CD4-positive, alpha-beta T cell treated with Interleukin-6 for 4 hours (primary cell): ENCODE measurements around the gene WDR1.

Experiments used
- DNase-seq: peaks from one replicate; pipeline ENCODE4 v3.0.0-alpha.2; 2020; ENCODE audit warnings: mixed read lengths

The WDR1 gene

DNA sequence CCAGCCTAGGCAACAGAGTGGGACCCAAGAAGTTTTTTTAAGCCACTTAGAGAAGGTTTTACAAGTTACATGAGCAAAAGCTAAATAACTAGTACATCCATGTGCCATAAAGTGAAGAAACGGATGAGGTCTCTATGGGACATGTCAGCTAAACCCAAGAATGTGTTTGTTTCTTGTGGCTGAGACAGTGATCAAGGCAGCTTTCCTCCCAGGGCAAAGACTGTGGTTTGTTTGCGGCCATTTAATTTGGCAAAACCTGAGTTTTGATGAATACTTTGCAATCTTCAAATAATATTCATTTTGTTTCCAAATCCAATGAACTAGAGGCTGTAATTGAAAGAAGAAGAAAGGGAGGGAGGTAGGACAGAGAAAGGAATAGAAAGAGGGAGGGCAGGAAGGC, 50.4 kb downstream of the WDR1 start:
- no peak for DNase-seq

DNA sequence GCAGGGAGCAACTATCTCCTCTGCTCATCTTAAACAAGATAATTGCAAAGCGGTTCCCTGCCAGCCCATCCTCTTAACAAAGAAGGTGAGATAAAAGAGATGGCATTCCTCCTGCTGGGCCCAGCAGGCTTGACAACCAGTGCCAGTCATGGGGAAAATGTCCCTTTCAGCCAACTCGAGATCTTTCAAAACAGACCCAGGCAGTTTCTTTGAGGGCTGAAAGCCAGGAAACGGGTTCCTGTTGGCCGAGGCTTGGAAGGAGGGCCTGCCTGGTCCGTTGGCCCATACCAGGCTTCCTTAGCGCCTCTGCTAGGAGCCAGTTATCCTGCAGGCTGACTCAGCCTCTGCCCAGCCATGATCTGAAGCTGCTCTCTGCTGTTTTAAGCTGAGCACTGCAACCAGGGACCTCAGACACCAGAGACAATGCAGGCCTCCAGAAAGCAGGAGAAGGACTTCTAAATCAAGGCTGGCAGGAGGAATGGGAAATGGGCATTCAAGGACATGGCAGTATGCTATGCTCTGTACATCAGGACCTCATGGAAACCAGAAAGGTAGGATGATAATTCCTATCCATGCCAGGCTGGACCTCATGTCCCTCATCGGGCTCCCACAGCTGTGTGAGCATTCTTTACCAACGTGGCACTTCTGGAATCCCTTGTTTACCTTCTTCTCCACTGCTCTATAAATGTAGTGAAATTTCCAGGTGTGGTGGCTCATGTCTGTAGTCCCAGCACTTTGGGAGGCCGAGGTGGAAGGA, 52.9 kb downstream of the WDR1 start:
- no peak for DNase-seq

DNA sequence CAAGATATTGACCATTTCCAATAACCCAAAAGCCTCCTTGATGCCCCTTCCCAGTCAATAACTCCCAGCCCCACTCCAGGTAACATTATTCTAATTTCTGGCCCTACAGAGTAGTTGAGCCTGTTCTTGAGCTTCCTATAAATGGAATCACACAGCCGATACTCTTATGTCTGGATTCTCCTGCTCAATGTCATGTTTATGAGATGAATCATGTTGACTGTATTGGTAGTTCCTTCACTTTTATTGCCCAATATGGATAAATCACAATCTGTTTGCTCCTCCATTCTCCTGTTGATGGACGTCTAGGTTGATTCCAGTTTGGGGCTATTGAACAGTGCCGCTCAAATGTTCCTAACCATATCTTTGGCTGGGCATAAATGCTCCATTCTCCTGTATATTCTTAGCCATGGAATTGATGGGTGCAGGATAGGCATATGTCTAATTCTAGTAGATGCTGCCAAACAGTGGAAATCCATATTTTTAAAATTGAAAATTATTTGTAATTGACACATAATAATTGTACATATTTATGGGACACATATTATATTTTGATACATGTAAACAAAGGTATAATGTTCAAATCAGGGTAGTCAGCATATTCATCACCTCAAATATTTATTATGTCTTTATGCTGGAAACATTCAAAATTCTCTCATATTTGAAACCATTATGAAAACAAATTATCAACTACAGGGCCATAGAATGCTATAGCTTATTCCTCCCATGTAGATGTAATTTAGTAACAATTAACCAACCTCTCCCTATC, 54.8 kb downstream of the WDR1 start:
- no peak for DNase-seq

DNA sequence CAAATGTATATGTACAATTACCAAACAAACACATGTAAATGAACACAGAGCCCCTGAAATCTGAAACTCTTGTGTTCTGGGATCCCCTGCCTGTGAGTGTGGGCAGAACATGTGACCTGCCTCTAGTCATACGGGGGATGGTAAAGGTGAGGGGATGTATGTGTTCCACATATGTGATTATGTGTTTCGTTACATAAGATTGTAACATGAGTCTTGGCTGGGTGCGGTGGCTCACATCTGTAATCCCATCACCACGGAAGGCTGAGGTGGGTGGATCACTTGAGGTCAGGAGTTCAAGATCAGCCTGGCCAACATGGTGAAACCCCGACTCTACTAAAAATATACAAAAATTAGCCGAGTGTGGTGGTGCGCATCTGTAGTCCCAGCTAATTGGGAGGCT, 58.2 kb downstream of the WDR1 start:
- DNase-seq, result no peak

DNA sequence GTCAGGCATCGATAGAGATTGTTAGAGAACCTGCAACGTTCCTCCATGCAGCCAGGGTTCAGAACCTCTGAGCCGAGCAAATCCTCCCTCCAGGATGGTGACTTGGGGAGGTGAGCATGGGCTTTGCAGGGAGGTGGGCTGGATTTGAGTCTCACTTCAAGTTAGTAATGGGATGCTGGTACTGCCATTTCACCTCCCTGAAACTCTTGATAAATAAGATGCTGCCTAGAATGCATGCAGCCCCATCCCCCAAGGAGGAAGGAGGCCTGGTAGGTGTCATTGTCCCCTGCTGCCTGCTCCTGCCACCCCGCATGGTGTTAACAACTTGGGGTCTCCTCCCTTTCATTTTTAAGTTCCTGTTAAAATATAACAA, 59.6 kb downstream of the WDR1 start:
- no peak for DNase-seq

DNA sequence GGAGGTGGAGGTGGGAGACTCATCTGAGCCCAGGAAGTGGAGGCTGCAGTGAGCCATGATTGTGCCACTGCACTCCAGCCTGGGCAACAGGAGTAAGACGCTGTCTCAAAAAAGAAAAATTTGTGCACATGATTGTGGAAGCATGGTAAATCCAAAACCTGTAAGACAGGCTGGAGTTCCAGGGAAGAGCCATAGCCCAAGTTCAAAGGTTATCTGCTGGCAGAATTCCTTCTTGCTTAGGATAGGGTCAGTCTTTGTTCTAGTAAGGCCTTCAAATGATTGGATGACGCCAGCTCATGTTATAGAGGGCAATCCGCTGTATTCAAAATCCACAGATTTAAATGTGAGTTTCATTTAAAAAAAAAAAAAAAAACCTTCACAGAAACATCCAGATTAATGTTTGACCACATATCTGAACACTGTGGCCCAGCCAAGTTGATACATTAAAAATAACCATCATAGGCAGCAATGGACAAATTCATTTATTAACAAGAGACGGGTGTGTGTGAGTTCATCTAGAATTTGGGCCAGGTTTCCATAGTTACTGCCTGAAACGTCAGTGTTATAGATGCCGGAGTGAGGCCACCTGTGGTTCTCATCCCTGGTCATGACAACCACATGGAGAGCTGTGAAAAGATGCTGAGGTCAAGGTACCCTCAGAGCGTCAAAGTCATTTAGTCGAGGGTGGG, 60.1 kb downstream of the WDR1 start:
- DNase-seq, result no peak

DNA sequence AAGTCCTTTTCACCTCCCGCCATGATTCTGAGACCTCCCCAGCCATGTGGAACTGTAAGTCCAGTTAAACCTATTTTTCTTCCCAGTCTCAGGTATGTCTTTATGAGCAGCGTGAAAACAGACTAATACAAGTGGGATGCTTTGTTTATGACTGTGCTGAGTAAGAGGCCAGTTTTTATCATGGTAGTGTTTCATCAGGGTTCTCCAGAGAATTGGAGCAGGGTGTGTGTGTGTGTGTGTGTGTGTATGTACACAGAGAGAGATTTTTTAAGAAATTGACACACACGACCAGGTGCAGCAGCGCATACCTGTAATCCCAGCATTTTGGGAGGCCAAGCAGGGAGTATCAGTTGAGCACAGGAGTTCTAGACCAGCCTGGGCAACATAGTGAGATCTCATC, 60.7 kb downstream of the WDR1 start:
- DNase-seq, result no peak

DNA sequence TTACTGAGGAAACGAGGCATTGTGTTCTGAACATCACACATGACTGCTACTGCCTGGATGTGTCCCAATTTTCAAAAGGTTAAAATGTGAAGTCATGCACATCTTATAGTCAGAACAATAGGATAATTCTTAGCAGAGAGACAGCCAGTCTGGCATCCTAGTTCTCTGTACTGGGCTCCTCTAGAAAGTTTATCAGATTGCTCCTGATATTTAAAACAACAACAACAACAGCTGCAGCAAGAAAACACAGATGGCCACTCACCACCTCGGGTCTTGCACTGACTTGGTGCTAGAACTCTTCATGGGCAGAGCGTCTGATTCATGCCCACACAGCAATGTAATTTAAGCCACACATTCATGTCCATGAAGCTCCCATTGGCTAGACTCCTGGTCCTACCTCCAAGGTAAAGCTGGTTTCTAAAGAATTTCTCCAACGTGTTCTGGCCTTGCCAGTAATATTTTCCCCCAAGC, 62.0 kb downstream of the WDR1 start:
- DNase-seq, result no peak

DNA sequence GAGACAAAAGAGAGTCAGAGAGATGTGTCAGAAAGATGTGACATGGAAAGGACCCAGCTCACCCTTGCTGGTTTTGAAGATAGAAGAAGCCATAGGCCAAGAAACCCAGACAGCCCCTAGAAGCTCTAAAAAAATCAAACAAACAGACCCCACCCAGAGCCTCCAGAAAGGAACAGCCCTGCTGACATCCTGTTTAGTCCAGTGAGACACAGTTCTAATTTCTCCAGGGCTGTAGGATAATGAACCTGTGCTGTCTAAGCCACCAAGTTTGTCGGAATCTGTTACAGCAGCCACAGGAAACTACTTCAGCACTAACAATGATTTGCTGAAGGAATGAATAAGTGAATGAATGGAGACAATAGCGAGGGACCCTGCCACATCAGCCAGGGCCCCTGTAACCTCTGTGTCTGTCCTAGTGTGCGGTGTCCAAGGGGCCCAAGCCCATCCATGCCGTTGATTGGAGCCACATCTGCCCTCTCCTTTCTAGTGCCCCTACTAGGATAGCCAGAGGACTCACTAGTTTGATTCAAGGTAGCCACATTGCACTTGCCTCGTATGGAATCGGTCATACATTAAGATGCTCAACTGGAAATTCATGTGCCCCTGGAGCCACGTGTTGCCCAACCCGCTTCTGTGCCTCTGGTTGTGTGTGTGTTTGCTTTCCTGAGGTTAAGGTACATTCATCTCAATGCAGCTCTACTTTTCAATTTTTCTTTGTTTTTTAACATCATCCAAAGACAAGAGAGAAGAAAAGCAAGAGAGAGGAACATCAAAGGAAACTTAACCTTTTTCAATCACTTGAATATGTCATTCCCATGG, 62.8 kb downstream of the WDR1 start:
- no peak for DNase-seq

DNA sequence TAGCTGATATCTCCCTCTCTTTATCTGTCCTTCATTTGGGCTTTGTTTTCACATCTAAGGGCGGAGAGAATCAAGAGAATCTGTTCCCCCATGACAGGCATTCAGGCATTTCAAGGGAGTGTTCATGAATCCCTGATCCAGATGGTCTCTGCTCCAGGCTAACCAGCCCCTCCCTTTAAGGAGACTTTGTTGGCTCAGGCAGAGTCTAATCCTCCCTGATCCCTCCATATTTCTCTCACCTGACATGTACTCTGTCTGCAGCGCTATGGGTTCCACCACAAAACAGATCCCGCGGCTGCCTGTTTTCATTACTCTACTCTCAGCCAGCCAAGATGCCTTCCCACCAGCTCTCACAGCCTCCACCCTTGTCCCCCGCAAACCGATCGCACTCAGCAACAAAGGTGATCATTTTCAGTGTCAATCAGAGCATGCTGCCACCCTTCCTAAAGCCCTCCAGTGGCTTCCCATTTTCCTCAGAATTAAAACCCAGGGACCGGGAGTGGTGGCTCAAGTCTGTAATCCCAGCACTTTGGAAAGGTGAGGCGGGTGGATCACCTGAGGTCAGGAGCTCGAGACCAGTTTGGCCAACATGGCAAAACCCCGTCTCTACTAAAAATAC, 65.0 kb downstream of the WDR1 start:
- DNase-seq, result no peak

DNA sequence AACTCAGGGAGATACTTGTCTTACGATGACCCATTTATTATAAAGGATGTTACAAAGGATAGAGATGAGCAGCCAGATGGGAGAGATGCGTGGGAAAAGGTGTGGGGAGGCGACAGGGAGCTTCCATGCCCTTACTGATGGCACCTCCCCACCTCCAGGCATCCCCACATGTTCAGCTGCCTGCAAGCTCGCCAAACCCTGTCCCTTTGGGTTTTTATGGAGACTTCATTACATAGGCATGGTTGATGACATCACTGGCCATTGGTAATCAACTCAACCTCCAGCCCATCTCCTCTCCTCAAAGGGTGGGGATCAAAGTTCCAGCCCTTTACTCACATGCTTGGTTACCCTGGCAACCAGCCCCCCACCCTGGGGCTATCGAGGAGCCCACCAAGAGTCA, 65.9 kb downstream of the WDR1 start:
- no peak for DNase-seq

DNA sequence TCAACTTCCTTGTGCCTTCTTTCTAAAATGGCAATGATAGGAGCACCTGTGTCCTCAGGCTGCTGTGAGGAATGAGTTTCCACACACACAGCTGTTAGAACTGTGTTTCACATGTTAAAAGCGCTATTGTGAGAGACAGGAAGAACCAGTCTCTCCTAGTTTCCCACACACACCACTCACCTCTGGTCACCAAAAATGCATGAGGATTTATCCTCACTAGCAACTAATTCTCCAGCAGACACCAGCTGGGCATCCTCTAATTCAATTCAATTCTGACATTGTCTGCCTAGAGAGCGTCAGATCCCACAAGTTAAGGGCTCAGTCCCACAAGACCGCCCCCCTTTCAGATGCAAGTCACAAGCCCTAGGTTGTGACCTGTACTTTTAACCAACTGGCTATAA, 66.3 kb downstream of the WDR1 start:
- DNase-seq, result no peak

DNA sequence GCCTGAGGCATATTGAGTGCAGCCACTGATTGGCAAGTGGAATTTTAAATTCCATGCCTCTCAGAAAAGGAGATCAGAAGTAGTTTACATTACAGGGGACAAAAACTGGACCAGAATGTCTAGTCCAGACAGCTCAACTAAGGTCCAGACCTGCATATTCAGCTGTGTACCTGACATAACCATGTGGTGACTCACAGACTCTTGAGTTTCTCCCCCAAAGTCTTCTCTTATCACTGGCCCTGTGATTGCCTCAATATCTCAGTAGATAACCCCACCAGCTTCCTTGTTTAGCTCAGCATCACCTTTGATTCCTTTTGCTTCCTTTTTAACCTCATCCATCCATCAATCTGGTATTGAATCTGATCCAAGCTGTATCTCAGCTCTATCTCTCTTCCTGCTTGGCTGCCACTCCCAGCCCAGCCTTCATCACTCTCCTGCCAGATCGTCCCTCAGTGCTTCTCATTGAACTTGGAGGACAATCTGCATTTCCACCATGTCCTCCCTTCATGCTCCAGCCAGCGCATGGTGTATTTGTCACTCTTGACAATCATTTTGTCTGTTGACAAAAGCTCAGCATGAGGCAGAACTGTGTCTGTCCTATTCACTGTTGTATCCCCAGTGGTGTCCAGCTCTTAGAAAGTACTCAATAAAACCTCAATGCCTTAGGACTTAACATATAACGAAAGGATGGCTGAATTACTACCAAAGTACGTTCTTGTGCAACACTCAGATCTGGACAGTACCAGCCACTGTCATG, 67.5 kb downstream of the WDR1 start:
- DNase-seq, result no peak

DNA sequence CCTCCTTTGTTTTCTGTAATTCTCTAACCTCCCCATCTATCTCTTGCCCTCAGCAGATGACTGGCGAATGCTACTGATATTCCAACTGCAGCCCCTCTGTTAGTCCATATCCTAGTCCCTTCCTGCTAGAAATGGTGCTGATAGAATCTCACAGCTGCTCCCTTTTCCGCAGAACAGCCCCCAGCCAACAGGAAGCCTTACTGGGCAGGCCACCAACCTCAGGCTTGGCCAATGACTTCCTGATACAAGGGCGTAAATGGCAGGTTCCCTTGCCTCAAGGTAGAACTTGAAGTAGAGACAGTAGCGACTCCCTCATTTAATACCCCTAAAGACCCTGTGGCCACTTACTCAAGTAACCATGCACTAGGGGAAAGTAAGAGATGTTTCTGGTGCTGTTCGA, 68.6 kb downstream of the WDR1 start:
- DNase-seq, result no peak

DNA sequence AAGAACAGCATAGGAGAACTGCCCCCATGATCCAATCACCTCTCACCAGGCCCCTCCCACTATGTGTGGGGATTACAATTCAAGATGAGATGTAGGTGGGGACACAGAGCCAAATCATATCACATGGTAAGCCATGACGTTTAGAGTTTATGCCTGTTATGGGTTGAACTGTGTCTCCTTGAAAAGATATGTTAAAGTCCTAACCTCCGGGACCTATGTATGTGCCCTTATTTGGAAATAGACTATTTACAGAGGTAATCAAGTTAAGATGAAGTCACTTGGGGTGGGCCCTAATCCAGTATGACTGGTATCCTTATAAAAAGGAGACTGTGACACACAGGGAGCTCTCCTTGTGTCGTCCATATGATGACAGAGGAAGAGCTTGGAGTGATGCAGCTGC, 70.1 kb downstream of the WDR1 start:
- no peak for DNase-seq

DNA sequence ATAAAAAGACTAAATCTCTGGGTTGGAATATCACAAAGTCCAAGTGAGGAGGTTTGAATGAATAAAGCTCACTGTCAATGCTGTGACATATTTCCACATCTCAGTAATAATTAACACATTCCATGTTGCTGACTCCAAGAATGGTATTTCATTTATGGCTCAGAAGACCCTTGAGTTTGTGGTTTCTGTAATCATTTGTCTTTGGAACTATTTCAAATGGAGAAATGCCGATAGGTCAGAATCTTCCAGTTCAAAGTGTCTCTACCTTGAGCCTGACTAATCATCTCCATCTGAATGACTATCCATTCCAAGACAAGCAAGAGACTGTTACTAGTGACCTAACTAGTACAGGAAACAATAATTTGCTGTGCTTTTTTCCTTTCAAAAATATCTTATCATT, 71.1 kb downstream of the WDR1 start:
- DNase-seq, result no peak

DNA sequence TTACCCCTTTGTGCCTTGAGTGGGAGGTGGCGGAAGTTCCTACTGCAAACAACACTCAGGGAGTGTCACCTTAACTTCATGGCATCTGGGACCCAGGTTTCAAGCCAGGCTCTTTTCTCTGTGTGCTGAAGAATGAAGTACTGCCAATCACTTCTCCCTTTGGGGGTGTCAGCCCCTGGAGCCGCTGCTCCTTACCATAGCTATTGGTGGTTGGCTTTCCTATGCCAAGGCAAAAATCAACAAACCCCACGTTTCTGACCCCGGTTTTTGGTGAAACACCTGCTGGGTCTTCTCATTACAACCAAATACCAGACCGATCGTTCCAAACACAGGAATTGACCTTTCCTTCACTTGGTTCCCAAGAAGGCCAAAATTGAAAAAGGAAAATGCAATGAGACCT, 75.6 kb downstream of the WDR1 start:
- DNase-seq, result no peak

DNA sequence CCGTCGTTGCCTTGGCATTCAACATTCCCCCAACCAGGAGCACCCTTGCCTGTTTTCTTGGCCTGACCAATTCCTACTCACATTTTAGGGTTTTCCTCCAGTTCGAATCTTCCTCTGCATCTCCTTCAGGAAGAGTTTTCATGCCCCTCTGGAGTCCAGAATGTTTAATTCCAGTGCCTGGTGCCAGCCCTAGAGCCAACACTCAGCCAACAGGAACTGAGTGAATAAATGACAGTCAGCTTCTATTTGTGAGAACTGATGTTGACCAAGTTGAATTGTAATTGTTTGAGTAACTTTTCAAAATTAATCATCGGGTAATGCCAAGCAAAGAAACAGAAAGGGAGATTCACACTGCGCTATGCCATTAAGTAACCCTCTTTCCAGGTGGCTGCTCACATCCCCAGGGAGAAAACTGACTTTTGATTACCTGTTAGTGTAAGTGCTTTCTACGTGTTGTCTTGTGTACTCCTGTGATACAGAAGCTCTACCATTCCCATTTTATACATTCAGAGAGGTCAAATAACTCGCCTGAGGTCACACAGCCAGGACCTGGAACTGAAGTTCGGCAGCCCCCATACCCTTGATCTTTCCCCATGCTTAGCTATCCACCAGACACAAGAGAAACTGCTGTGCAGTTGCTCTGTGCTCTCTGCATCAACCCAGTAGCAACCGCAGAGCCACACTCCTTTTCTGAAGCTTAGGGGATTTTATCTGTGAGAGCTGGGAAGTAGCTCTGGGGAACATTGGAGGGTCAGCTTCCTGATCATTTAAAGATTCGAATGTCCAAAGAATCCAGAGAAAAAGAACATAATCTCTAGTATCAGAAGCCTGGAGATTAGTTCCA, 76.3 kb downstream of the WDR1 start:
- no peak for DNase-seq

DNA sequence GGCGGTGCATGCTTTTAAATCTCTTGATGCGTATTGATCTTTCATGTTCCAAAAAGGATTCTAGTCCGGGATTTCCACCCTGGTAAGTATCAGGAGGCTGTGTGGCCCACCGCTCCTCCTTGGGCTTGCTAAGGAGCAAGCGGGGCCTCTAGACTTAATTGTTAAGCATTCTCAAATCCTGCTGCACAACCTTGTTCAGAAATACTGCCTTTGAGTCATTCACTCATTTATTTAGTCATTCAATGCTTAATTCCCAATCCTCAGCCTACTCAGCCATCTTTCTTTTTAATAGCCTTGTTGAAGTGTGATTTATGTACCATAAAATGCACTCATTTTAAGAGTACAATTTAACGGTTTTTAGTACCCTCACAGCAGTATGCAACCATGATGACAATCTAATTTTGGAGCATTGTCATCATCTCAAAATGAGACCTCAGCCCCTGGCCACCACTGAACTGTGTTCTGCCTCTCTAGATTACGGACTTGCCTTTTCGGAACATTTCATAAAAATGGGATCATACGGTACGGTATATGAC, 79.7 kb downstream of the WDR1 start:
- DNase-seq, result no peak

DNA sequence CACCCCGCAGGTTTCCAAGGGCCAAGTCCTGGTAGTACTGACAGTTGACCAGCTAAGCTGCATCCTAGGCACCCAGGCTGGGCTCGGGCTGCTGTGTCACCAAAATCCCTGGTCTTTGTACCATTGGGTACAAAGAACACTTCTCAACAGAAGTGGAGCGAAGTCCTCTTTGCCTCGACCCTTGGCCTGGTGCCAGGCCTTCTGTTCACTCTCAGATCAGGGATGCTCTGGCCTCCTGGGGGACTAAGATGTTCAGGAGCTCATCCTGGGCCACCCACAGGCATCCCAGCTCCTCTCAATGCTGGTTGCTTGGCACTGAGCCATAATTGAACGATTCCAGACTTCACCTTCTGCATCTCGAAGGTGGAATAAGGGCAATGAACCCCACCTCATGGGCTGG, 81.5 kb downstream of the WDR1 start:
- DNase-seq, result no peak
